ENCODE measurements around the gene WSCD2.

The WSCD2 gene

GRCh38 chr12:108151533-108152169 is 22.6 kb downstream of the WSCD2 start:
- Mint-ChIP-seq H3K4me1 (peaks cover 5% of the 10 kb centered on the region), H3K27me3 (ENCODE audit: low read depth) (peaks cover 36% of the 10 kb centered on the region), H3K9me3 (no peaks in the 10 kb centered on the region), H3K4me3 (no peak overlapping the region), H3K36me3 (ENCODE audit: low read depth) (no peaks in the 10 kb centered on the region), H3K27ac (no peak overlapping the region)
- no peak for TF ChIP-seq CTCF (IDR thresholded peaks at IDR 0.05; ENCODE audit: unreplicated experiment in 3 of 3)

- no peaks in the 10 kb centered on the region for H3K36me3 Mint-ChIP-seq (ENCODE audit: low read depth)
- peaks cover 5% of the 10 kb centered on the region for H3K4me1 Mint-ChIP-seq
Measured at GRCh38 chr12:108152170-108152538, 23.1 kb downstream of the WSCD2 start.

GRCh38 chr12:108156717-108157116 is 27.6 kb downstream of the WSCD2 start:
- H3K27ac Mint-ChIP-seq = no peak overlapping the region
- H3K27me3 Mint-ChIP-seq (ENCODE audit: low read depth) = peaks cover 13% of the 10 kb centered on the region
- no peak overlapping the region for H3K4me3 Mint-ChIP-seq
- peaks cover 22% of the 10 kb centered on the region for H3K4me1 Mint-ChIP-seq
- no peaks in the 10 kb centered on the region for H3K36me3 Mint-ChIP-seq (ENCODE audit: low read depth)
- TF ChIP-seq CTCF (IDR thresholded peaks at IDR 0.05; ENCODE audit: unreplicated experiment in 3 of 3) = no peak
- no peaks in the 10 kb centered on the region for H3K9me3 Mint-ChIP-seq

More at GRCh38 chr12:108152170-108152538, 23.1 kb downstream of the WSCD2 start:
- Mint-ChIP-seq H3K4me3 (no peak overlapping the region), H3K27me3 (ENCODE audit: low read depth) (peaks cover 34% of the 10 kb centered on the region), H3K27ac (no peak overlapping the region), H3K9me3 (no peaks in the 10 kb centered on the region)
- TF ChIP-seq CTCF (IDR thresholded peaks at IDR 0.05; ENCODE audit: unreplicated experiment in 3 of 3) = no peak

- Mint-ChIP-seq H3K36me3 (ENCODE audit: low read depth) (no peaks in the 10 kb centered on the region), H3K9me3 (no peaks in the 10 kb centered on the region), H3K27me3 (ENCODE audit: low read depth) (peaks cover 12% of the 10 kb centered on the region), H3K27ac (peak overlapping the region in 1 of 3 experiments; percentile 43), H3K4me1 (peaks cover 18% of the 10 kb centered on the region), H3K4me3 (no peak overlapping the region)
- TF ChIP-seq CTCF (IDR thresholded peaks at IDR 0.05; ENCODE audit: unreplicated experiment in 3 of 3) = no peak
Measured at GRCh38 chr12:108157870-108158459, 28.9 kb downstream of the WSCD2 start.

GRCh38 chr12:108162207-108162606 is 33.1 kb downstream of the WSCD2 start:
- Mint-ChIP-seq H3K4me3 (no peak overlapping the region), H3K36me3 (ENCODE audit: low read depth) (no peaks in the 10 kb centered on the region), H3K4me1 (peaks cover 18% of the 10 kb centered on the region), H3K27me3 (ENCODE audit: low read depth) (peaks cover 7% of the 10 kb centered on the region), H3K9me3 (no peaks in the 10 kb centered on the region), H3K27ac (no peak overlapping the region)
- no peak for TF ChIP-seq CTCF (IDR thresholded peaks at IDR 0.05; ENCODE audit: unreplicated experiment in 3 of 3)

- Mint-ChIP-seq H3K4me1 (no peaks in the 10 kb centered on the region), H3K36me3 (ENCODE audit: low read depth) (no peaks in the 10 kb centered on the region), H3K27me3 (ENCODE audit: low read depth) (peaks cover 16% of the 10 kb centered on the region), H3K4me3 (no peak overlapping the region), H3K9me3 (no peaks in the 10 kb centered on the region), H3K27ac (no peak overlapping the region)
- TF ChIP-seq CTCF (IDR thresholded peaks at IDR 0.05; ENCODE audit: unreplicated experiment in 3 of 3) = no peak
Measured at GRCh38 chr12:108166505-108166904, 37.4 kb downstream of the WSCD2 start.
